ENCODE results near the gene LRRC39.
A peak's percentile ranks its signal among the peaks of the same experiment; 100 is the strongest.

The LRRC39 gene

DNA sequence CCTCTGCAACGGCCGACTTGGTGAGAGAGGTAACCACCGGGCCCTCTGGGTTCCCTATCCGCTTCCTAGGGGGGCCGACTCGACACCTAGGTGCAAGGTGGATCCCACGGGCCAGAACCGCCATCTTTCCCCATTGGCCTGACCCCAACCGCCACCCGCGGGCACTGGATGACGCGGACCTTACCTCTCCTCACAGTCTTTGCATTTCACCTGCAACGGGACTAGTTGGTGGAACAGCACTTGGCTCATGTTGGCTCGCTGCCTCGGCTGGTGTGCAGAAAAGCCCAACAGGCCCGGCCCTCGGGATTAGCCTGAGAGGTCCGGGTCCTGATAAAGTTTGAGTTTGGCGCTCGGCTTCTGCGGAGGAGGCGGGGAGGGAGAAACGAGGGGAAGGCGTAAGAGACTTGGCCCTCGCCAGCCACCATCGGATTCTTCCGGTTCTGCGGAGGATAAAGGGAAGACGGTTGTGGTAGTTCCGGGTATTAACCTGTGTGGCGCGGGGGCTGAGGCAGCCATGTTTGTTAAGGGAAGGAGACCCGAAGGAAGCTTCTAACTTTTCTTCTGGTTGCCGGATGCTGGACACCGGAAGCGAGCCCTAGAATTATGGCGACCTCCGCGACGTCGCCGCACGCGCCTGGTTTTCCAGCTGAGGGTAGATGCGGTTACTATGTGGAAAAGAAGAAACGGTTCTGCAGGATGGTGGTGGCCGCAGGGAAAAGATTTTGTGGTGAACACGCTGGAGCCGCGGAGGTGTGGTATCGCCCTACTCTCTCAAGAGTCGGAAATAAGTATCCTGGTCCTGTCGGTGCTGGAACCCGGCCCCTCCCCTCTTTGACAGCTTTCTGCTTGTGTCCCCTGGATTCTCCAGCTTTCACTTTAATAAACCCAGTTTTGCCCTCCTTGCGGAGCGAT lies 45.2 kb downstream of the LRRC39 start, which contains the start of the genes SASS6 and TRMT13 (continued):
- TF ChIP-seq, protein P1, sequence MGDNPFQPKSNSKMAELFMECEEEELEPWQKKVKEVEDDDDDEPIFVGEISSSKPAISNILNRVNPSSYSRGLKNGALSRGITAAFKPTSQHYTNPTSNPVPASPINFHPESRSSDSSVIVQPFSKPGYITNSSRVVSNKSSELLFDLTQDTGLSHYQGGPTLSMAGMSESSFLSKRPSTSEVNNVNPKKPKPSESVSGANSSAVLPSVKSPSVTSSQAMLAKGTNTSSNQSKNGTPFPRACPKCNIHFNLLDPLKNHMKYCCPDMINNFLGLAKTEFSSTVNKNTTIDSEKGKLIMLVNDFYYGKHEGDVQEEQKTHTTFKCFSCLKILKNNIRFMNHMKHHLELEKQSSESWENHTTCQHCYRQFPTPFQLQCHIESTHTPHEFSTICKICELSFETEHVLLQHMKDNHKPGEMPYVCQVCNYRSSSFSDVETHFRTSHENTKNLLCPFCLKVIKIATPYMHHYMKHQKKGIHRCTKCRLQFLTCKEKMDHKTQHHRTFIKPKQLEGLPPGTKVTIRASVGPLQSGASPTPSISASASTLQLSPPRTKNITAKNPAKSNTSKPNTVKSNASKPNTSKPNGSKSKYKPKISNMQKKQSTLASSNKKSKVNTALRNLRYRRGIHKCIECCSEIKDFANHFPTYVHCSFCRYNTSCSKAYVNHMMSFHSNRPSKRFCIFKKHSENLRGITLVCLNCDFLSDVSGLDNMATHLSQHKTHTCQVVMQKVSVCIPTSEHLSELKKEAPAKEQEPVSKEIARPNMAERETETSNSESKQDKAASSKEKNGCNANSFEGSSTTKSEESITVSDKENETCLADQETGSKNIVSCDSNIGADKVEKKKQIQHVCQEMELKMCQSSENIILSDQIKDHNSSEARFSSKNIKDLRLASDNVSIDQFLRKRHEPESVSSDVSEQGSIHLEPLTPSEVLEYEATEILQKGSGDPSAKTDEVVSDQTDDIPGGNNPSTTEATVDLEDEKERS (tag by site-specific recombination; IDR thresholded peaks at IDR 0.05): no peak
- TF ChIP-seq ZFP37 (tag by site-specific recombination; IDR thresholded peaks at IDR 0.05): peak; percentile 96; the same call in 1 of the 2 replicates
- no peak for TF ChIP-seq ZNF623 (tag by site-specific recombination; IDR thresholded peaks at IDR 0.05)
- no peak for TF ChIP-seq ZNF768 (tag by site-specific recombination; IDR thresholded peaks at IDR 0.05)
- no peak for TF ChIP-seq ZNF560 (tag by site-specific recombination; IDR thresholded peaks at IDR 0.05; ENCODE audit: borderline replicate concordance)
- TF ChIP-seq, protein P2, sequence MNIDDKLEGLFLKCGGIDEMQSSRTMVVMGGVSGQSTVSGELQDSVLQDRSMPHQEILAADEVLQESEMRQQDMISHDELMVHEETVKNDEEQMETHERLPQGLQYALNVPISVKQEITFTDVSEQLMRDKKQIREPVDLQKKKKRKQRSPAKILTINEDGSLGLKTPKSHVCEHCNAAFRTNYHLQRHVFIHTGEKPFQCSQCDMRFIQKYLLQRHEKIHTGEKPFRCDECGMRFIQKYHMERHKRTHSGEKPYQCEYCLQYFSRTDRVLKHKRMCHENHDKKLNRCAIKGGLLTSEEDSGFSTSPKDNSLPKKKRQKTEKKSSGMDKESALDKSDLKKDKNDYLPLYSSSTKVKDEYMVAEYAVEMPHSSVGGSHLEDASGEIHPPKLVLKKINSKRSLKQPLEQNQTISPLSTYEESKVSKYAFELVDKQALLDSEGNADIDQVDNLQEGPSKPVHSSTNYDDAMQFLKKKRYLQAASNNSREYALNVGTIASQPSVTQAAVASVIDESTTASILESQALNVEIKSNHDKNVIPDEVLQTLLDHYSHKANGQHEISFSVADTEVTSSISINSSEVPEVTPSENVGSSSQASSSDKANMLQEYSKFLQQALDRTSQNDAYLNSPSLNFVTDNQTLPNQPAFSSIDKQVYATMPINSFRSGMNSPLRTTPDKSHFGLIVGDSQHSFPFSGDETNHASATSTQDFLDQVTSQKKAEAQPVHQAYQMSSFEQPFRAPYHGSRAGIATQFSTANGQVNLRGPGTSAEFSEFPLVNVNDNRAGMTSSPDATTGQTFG (tag by site-specific recombination; IDR thresholded peaks at IDR 0.05; ENCODE audit: borderline replicate concordance): no peak
- TF ChIP-seq ZNF391 (tag by site-specific recombination; IDR thresholded peaks at IDR 0.05; ENCODE audit: borderline replicate concordance, low read depth): peak; percentile 81; the same call in 1 of the 2 replicates
- TF ChIP-seq OVOL3 (tag by site-specific recombination; IDR thresholded peaks at IDR 0.05): no peak
- no peak for TF ChIP-seq ZNF416 (tag by site-specific recombination; IDR thresholded peaks at IDR 0.05)
- no peak for TF ChIP-seq ZNF157 (tag by site-specific recombination; IDR thresholded peaks at IDR 0.05)
- TF ChIP-seq ZNF76 (tag by site-specific recombination; IDR thresholded peaks at IDR 0.05; ENCODE audit: borderline replicate concordance, low read depth): peak; percentile 96
- peak; percentile 78 for TF ChIP-seq SP7 (tag by site-specific recombination; IDR thresholded peaks at IDR 0.05)
- peak; percentile 97 for TF ChIP-seq ZEB2 (tag by site-specific recombination; IDR thresholded peaks at IDR 0.05)
- no peak for TF ChIP-seq ZNF248 (tag by site-specific recombination; IDR thresholded peaks at IDR 0.05)
- TF ChIP-seq, protein P3, sequence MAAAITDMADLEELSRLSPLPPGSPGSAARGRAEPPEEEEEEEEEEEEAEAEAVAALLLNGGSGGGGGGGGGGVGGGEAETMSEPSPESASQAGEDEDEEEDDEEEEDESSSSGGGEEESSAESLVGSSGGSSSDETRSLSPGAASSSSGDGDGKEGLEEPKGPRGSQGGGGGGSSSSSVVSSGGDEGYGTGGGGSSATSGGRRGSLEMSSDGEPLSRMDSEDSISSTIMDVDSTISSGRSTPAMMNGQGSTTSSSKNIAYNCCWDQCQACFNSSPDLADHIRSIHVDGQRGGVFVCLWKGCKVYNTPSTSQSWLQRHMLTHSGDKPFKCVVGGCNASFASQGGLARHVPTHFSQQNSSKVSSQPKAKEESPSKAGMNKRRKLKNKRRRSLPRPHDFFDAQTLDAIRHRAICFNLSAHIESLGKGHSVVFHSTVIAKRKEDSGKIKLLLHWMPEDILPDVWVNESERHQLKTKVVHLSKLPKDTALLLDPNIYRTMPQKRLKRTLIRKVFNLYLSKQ (tag by site-specific recombination; IDR thresholded peaks at IDR 0.05; ENCODE audit: borderline replicate concordance): no peak
- TF ChIP-seq, protein P4, sequence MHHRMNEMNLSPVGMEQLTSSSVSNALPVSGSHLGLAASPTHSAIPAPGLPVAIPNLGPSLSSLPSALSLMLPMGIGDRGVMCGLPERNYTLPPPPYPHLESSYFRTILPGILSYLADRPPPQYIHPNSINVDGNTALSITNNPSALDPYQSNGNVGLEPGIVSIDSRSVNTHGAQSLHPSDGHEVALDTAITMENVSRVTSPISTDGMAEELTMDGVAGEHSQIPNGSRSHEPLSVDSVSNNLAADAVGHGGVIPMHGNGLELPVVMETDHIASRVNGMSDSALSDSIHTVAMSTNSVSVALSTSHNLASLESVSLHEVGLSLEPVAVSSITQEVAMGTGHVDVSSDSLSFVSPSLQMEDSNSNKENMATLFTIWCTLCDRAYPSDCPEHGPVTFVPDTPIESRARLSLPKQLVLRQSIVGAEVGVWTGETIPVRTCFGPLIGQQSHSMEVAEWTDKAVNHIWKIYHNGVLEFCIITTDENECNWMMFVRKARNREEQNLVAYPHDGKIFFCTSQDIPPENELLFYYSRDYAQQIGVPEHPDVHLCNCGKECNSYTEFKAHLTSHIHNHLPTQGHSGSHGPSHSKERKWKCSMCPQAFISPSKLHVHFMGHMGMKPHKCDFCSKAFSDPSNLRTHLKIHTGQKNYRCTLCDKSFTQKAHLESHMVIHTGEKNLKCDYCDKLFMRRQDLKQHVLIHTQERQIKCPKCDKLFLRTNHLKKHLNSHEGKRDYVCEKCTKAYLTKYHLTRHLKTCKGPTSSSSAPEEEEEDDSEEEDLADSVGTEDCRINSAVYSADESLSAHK (tag by site-specific recombination; IDR thresholded peaks at IDR 0.05): no peak; the same call in 1 of the 2 replicates
- TF ChIP-seq HOXA7 (CRISPR knock-in tag; IDR thresholded peaks at IDR 0.05; ENCODE audit: borderline replicate concordance): no peak
- TF ChIP-seq, protein P5, sequence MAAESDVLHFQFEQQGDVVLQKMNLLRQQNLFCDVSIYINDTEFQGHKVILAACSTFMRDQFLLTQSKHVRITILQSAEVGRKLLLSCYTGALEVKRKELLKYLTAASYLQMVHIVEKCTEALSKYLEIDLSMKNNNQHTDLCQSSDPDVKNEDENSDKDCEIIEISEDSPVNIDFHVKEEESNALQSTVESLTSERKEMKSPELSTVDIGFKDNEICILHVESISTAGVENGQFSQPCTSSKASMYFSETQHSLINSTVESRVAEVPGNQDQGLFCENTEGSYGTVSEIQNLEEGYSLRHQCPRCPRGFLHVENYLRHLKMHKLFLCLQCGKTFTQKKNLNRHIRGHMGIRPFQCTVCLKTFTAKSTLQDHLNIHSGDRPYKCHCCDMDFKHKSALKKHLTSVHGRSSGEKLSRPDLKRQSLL (tag by site-specific recombination; IDR thresholded peaks at IDR 0.05): peak; percentile 11; the same call in 1 of the 2 replicates
- no peak for TF ChIP-seq ZNF596 (tag by site-specific recombination; IDR thresholded peaks at IDR 0.05)
- no peak for TF ChIP-seq ZNF510 (tag by site-specific recombination; IDR thresholded peaks at IDR 0.05; ENCODE audit: insufficient replicate concordance)
- TF ChIP-seq EGR2 (tag by site-specific recombination; IDR thresholded peaks at IDR 0.05; ENCODE audit: low read depth): peak; percentile 85
- no peak for TF ChIP-seq ZNF266 (tag by site-specific recombination; IDR thresholded peaks at IDR 0.05; ENCODE audit: low read depth)
- TF ChIP-seq ZNF660 (tag by site-specific recombination; IDR thresholded peaks at IDR 0.05): peak; percentile 93
- TF ChIP-seq, protein P6, sequence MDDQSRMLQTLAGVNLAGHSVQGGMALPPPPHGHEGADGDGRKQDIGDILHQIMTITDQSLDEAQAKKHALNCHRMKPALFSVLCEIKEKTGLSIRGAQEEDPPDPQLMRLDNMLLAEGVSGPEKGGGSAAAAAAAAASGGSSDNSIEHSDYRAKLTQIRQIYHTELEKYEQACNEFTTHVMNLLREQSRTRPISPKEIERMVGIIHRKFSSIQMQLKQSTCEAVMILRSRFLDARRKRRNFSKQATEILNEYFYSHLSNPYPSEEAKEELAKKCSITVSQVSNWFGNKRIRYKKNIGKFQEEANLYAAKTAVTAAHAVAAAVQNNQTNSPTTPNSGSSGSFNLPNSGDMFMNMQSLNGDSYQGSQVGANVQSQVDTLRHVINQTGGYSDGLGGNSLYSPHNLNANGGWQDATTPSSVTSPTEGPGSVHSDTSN (CRISPR knock-in tag; IDR thresholded peaks at IDR 0.05): 0 out of 2 replicates have a peak, but pooled peaks have one; percentile 76
- TF ChIP-seq ZNF155 (tag by site-specific recombination; IDR thresholded peaks at IDR 0.05): no peak
- peak; percentile 48; the same call in 1 of the 2 replicates for TF ChIP-seq BCL11B (tag by site-specific recombination; IDR thresholded peaks at IDR 0.05; ENCODE audit: low read depth)
- no peak for TF ChIP-seq ZNF701 (tag by site-specific recombination; IDR thresholded peaks at IDR 0.05)
